NCI-H748 (cell line): ENCODE measurements around the gene HTRA2.
"Not testable (repeated sequence)": the region's sequence is repeated elsewhere in the genome, so short reads cannot be mapped to it uniquely, and the experiment has no call there.

Experiments
- DNase-seq: peaks from one replicate; lab custom pipeline; 2025; ENCODE audit not compliant: unreplicated experiment; lab: John Stamatoyannopoulos, UW

Gene HTRA2

GRCh38 chr2:74559912-74560311 lies 30.2 kb downstream of the HTRA2 start:
- peak; percentile 7 for DNase-seq

DNA sequence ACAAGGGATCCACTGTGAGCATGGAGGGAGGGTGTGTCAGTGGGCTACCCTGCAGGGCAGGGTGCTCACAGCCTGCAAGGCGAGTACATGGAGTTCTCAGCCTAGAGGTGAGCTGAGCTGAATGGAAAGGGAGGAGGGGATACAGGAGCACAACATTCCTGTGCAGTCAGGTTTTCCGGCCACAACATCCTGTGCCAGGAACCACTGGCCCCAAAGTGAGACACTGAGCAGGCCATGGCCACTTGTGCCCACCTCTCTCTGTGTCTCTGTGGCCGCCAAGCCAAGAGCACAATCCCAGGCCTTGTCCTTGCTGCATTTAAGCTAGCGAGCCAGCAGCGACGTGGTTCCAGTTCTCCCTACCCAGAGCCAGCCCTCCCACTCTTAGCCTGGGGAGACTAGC lies 30.9 kb downstream of the HTRA2 start:
- no peak for DNase-seq

DNA sequence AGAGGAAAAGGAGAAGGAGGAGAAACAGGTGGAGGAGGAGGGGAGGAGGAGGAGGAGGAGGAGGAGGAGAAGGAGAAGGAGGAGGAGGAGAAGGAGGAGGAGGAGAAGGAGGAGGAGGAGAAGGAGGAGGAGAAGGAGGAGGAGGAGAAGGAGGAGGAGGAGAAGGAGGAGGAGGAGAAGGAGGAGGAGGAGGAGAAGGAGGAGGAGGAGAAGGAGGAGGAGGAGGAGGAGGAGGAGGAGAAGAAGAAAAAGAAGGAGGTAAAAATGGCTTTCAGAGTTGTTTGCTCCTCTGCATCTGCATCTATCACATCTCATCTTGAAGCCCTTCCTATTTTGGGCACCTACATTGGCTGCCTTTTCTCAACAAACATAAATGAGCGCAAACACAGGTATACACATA lies 31.3 kb downstream of the HTRA2 start:
- DNase-seq: not testable (repeated sequence)

GRCh38 chr2:74562126-74562775 lies 32.5 kb downstream of the HTRA2 start:
- no peak for DNase-seq

DNA sequence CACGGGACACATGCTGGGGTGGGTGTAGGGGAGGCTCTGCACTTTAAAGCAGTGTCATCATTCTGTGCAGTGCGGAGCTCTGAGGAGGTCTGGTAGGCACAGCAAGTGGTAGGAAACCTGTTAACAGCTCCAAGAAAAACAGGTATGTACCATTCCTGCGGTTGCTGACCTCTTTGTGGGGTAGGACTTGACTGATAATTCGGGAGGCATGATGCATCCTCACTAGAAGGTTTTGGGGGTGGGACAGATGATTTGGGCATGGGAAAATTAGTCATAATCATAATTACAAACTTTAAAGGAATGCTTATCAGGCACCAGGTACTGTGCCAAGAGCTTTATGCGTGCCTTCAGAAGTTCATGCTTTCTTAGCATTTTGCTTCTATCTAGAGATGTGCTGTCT lies 34.5 kb downstream of the HTRA2 start:
- DNase-seq: no peak

DNA sequence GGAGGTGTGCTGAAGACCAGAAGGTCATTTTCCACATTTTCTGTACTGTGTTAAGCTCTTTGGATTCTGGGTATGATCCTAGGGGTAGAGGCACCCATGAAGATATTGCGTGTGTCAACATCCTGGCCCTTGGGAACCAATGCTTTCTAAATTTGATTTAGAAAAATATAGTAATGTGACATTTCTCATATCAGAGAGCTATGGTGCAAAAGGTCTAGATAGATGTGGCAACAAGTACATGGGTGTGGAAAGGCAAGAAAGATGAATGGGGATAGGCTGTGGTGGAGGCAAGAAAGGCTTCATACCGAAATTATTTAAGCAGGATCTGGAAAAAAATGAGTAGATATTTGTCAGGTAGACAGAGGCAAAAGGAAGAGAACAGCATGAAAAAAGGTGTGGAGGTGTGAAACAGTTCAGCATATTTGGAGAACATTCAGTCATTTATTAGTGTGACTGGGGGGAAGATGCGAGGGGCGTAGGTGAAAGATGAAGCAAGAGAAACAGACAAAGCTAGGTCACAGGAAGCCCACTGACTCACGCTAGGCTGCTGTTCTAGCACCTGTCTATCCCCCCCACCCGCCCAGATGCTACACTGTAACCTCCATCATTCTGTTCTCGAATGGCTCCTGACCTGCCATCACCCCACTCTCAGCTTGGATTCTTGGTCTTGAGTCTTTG lies 36.5 kb downstream of the HTRA2 start:
- DNase-seq: no peak

DNA sequence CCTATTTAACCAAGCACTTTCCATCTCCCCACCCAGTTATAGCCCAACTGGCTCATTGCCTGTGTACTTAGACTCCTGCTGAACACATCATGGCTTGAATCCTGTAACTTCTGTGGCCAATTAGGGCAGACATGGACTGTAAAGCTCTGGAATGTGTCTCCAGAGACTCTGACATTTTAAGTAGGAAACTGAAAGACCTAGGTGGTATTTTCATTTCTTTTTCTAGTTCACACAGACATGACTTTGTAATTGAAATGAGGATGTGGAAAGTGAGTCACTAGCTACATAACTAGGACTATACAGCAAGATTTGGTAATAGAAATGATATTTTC lies 37.0 kb downstream of the HTRA2 start:
- DNase-seq: no peak

DNA sequence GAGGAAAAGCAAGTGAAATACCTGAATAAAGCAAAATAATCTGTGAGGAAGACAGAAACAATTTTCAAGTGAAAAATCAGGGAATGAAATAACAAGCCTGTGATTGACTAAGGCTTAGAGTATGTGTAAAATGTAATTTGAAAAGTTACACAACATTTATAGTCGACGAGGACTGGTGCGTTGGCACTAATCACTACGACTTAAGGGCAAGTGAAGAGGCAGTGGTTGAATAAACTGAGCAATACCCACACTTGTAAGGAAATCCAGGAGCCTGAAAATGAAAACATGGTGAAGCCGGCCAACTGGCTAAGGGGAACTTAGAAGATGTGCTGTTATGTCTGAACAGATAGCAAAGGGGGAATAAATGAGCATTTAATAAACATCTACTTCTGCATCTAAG lies 38.1 kb downstream of the HTRA2 start:
- no peak for DNase-seq

GRCh38 chr2:74569686-74570085 lies 40.0 kb downstream of the HTRA2 start:
- no peak for DNase-seq

GRCh38 chr2:74571058-74571457 lies 41.3 kb downstream of the HTRA2 start:
- DNase-seq: no peak

GRCh38 chr2:74572178-74572925 lies 42.6 kb downstream of the HTRA2 start:
- no peak for DNase-seq

- DNase-seq: no peak
Observed at GRCh38 chr2:74573747-74574562, 44.2 kb downstream of the HTRA2 start.

DNA sequence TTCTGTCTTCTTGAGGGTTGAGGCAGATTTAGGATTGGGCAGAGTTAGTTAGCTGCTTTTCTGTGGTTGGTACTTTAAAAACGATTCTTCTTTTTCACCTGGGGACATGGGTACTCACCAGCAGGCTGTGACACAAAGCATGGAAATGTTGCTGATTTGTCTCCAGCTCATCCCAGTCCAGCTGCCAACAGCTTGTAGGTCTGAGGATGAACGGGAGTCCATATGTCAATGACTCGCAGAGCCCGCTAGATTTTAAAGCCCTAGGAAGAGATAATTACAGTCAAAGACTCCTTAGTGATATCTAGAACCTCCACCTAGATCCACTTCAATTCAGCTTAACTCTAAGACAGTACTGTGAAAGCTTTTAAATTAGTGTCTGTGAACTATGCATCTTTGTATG lies 45.6 kb downstream of the HTRA2 start:
- DNase-seq: no peak

GRCh38 chr2:74576211-74576862 lies 46.6 kb downstream of the HTRA2 start:
- peak; percentile 38 for DNase-seq

DNA sequence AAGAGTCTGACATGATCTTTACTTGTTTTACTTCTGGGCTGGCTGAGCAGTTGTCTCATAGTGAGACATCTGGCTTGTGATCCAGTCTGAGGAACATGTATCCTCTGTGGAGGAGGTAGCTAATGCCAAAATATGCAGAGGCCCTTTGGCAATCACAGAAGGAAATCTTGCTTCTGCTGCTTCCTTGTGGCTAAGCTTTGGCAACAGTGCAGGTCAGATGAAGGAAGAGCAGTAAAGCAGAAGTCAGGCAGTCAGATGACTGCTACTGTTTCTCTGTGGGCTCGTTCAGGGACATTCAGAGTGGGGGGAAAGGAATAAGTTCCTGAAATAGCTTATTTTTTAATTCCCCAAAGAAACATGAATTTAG lies 47.1 kb downstream of the HTRA2 start:
- DNase-seq: no peak

DNA sequence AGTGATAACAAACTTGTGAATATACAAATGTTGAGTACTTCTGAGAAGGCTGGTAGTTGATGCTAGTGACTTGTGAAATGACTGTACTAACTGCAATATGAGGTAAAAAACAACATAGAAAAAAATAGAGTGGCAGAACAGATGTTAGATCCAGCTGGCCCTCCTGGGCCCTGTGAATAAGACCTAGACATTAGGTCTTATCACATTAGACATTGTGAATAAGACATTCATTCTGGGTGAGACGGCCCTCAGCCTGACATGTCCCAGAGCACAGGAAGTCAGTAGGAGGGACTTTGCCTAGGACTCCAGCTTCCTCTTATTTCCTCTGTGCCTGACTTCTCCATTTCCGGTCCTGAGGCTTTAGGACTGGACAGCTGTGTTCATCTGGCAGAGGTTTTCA lies 47.7 kb downstream of the HTRA2 start:
- no peak for DNase-seq

GRCh38 chr2:74578408-74578807 lies 48.7 kb downstream of the HTRA2 start:
- DNase-seq: no peak

DNA sequence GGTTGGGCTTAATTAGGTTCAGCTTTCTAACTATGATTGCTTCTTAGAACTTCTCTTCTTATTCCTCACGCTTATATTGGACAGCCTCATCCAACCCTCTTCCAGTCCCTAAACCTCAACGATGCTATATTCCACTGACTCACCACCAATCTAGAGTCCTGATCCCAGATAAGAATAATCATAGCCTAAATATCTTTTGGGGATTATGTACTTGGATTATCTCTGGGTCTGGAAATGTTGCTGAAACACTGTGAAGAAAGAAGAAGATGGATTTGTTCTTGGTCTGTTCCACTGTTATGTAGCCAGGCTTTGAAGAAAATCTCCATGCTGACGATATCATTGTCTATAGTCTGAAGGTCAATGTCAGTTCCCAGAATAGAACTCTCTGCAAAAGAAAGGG lies 51.7 kb downstream of the HTRA2 start:
- no peak for DNase-seq

DNA sequence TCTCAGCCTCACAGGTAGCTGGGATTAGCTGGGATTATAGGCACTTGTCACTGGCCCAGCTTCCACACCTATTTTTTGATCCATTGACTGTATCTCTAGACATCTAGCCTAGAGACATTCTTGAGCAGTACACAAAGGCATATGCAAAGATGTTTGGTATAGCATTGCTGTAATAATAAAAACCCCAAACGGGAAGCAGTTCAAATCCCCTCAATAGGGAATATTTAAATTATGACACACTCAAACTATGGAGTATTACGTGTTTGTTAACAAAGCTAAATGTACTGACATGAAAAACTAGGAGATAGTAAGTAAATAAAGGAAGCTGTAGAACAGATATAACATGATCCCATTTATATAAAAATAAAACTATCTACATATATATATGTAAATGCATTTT lies 52.5 kb downstream of the HTRA2 start:
- no peak for DNase-seq
